CD4-positive, alpha-beta T cell (primary cell): ENCODE results near the gene CXCL16. TPM values are rescaled to one million over a fixed set of nuclear protein-coding genes. Genes with fewer than 3 reads are reported as not detected.

ENCODE experiments used
- ATAC-seq: fragments of 200-7000 bp; cut with Tn5 transposase; one replicate; pipeline ENCODE4 v1.10.0; 2022; ENCODE audit warnings: mild to moderate bottlenecking; ENCODE audit not compliant: poor library complexity
- CTCF ChIA-PET: fragments of 350-600 bp; sonication (Branson Sonifier 250); formaldehyde crosslinking; loops from one replicate; lab custom pipeline; 2021; ENCODE audit warnings: antibody characterized with exemption, inconsistent platforms; lab: Charles Lee
- POLR2A ChIA-PET: fragments of 350-600 bp; sonication (Branson Sonifier 250); formaldehyde crosslinking; loops from one replicate; lab custom pipeline; 2021; ENCODE audit warnings: antibody characterized with exemption, inconsistent platforms; lab: Charles Lee
- DNase-seq, 14 experiments: peaks; one replicate each; pipeline ENCODE4 v3.0.0-alpha.2; 2013 to 2020; ENCODE audit warnings: mixed read lengths in 2 of 14
- H3K27ac ChIP-seq, 2 donors: one replicate each; pipeline versions ENCODE4 v1.5.1 to v1.7.0; 2013; ENCODE audit warnings: low read length in 2 of 2, low read depth in 1 of 2, mild to moderate bottlenecking in 1 of 2
- H3K27me3 ChIP-seq, 2 experiments: 1 replicate in 1 of 2; 2 replicates in 1 of 2; pipeline versions ENCODE4 v1.6.1 to v1.7.0; 2013; ENCODE audit warnings: low read length in 2 of 2, control low read depth in 1 of 2, mild to moderate bottlenecking in 1 of 2, moderate library complexity in 1 of 2; ENCODE audit not compliant: insufficient read depth in 2 of 2, control insufficient read depth in 1 of 2
- H3K36me3 ChIP-seq: one replicate; pipeline ENCODE4 v1.6.1; 2013; ENCODE audit warnings: low read length, control low read depth; ENCODE audit not compliant: insufficient read depth
- H3K4me1 ChIP-seq: one replicate; pipeline ENCODE4 v1.6.1; 2013; ENCODE audit warnings: low read length, control low read depth; ENCODE audit not compliant: insufficient read depth
- H3K4me3 ChIP-seq: one replicate; pipeline ENCODE4 v1.5.1; 2013; ENCODE audit warnings: mild to moderate bottlenecking, low read length, moderate library complexity
- H3K9me3 ChIP-seq, 2 experiments: 1 replicate in 1 of 2; 2 replicates in 1 of 2; pipeline versions ENCODE4 v1.6.1 to v1.7.0; 2013; ENCODE audit warnings: low read length in 2 of 2, mild to moderate bottlenecking in 2 of 2, control low read depth in 1 of 2, moderate library complexity in 1 of 2; ENCODE audit not compliant: control insufficient read depth in 1 of 2, insufficient read depth in 1 of 2
- H3K27ac Mint-ChIP-seq: one replicate; pipeline ENCODE4 v1.8.0; 2020; ENCODE audit warnings: mixed read lengths
- H3K27me3 Mint-ChIP-seq: one replicate; pipeline ENCODE4 v1.8.0; 2021; ENCODE audit warnings: mixed read lengths
- H3K36me3 Mint-ChIP-seq: one replicate; pipeline ENCODE4 v1.8.0; 2021; ENCODE audit warnings: low read depth, mixed read lengths
- H3K4me1 Mint-ChIP-seq: one replicate; pipeline ENCODE4 v1.8.0; 2021; ENCODE audit warnings: low read depth, mixed read lengths
- H3K4me3 Mint-ChIP-seq: one replicate; pipeline ENCODE4 v1.8.0; 2020; ENCODE audit warnings: mild to moderate bottlenecking, mixed read lengths
- H3K9me3 Mint-ChIP-seq: one replicate; pipeline ENCODE4 v1.8.0; 2020; ENCODE audit warnings: mixed read lengths
- CTCF ChIP-seq: fragments of 200-600 bp; IDR thresholded peaks from one replicate; pipeline ENCODE4 v1.8.0; 2022; ENCODE audit warnings: antibody characterized with exemption, mild to moderate bottlenecking
- intact Hi-C, 2 experiments: fragments of 100-400 bp; cut with DNase I in 1 of 2; cut with micrococcal nuclease in 1 of 2; formaldehyde crosslinking; loops; one replicate each; pipeline versions ENCODE4 v1.15.1 to v1.9.0; 2023 to 2025; cut with DNase I, micrococcal nuclease
- total RNA-seq, 174 experiments: library from RNA in 2 of 174; stranded (reverse) in 2 of 174; gene quantifications; one replicate each; pipeline ENCODE4 v1.2.3 and lab custom pipeline; 2021 to 2026

CXCL16 gene
- total RNA-seq, 2 experiments from 2014 or later: 24.8 to 25.8 TPM

DNA sequence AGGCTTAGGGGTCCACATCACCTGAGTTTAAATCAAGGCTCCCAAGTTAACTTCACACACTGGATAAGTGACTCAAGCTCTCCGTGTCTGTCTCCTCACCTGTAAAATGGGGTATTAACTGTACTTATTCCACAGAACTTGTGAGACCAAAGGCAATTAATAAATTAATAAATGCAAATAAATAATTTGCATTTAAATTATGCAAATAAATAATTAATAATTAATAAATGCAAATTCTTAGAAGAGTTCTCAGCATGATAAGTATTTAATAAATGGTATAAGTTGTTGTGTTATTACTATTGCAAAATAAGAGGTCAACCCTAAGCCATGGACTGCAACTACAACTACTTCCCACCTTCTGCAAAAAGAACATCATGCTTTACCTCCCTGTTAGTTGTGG lies 13.7 kb upstream of the CXCL16 start:
- intact Hi-C loops: no loop called here
- Histone ChIP-seq H3K27ac (no peak overlapping the region), H3K4me3 (no peak overlapping the region), H3K9me3 (peaks cover 0 to 3% of the 10 kb centered on the region in 2 experiments), H3K27me3 (peaks cover 5 to 9% of the 10 kb centered on the region in 2 experiments), H3K36me3 (no peaks in the 10 kb centered on the region), H3K4me1 (peaks cover 2% of the 10 kb centered on the region)
- no peak for DNase-seq
- Mint-ChIP-seq H3K9me3 (no peaks in the 10 kb centered on the region), H3K4me1 (peaks cover 6% of the 10 kb centered on the region), H3K27ac (no peak overlapping the region), H3K27me3 (peaks cover 31% of the 10 kb centered on the region), H3K4me3 (no peak overlapping the region), H3K36me3 (no peaks in the 10 kb centered on the region)
- TF ChIP-seq CTCF: no peak
- ChIA-PET CTCF (no interaction called here), POLR2A (no interaction called here)
- ATAC-seq: no peak

- H3K27ac ChIP-seq: no peak overlapping the region
- peaks cover 5 to 6% of the 10 kb centered on the region in 2 experiments for H3K27me3 ChIP-seq
- no peak overlapping the region for H3K27ac Mint-ChIP-seq
- TF ChIP-seq CTCF: no peak
- H3K4me3 ChIP-seq: no peak overlapping the region
- ChIA-PET CTCF (no interaction called here), POLR2A (no interaction called here)
- intact Hi-C loops: no loop called here
- DNase-seq: no peak
- no peaks in the 10 kb centered on the region for H3K36me3 Mint-ChIP-seq
- H3K4me1 ChIP-seq: peaks cover 15% of the 10 kb centered on the region
- peaks cover 0 to 3% of the 10 kb centered on the region in 2 experiments for H3K9me3 ChIP-seq
- H3K27me3 Mint-ChIP-seq: peaks cover 24% of the 10 kb centered on the region
- no peaks in the 10 kb centered on the region for H3K9me3 Mint-ChIP-seq
- H3K4me1 Mint-ChIP-seq: peaks cover 15% of the 10 kb centered on the region
- H3K36me3 ChIP-seq: no peaks in the 10 kb centered on the region
- no peak overlapping the region for H3K4me3 Mint-ChIP-seq
- ATAC-seq: no peak
Measured at GRCh38 chr17:4751932-4752331, 12.2 kb upstream of the CXCL16 start.

GRCh38 chr17:4750606-4751005 lies 10.9 kb upstream of the CXCL16 start:
- POLR2A ChIA-PET: no interaction called here
- CTCF ChIA-PET: interaction anchor here (0.6 kb wide), 1 partner anchor 40 kb away, joined by 3 read pairs; no protein-coding TSS in a partner anchor
- no peaks in the 10 kb centered on the region for H3K9me3 Mint-ChIP-seq
- H3K9me3 ChIP-seq: peaks cover 0 to 3% of the 10 kb centered on the region in 2 experiments
- no peak for DNase-seq
- peaks cover 5 to 6% of the 10 kb centered on the region in 2 experiments for H3K27me3 ChIP-seq
- H3K36me3 ChIP-seq: no peaks in the 10 kb centered on the region
- H3K4me3 Mint-ChIP-seq: no peak overlapping the region
- H3K36me3 Mint-ChIP-seq: no peaks in the 10 kb centered on the region
- TF ChIP-seq CTCF: no peak
- H3K4me1 Mint-ChIP-seq: peaks cover 15% of the 10 kb centered on the region
- H3K4me1 ChIP-seq: peaks cover 15% of the 10 kb centered on the region
- no peak overlapping the region for H3K27ac ChIP-seq
- intact Hi-C loops: no loop called here
- H3K27me3 Mint-ChIP-seq: peaks cover 24% of the 10 kb centered on the region
- H3K4me3 ChIP-seq: no peak overlapping the region
- H3K27ac Mint-ChIP-seq: no peak overlapping the region
- ATAC-seq: no peak
